HS-5 (cell line): ENCODE results near the gene ANKS1B.
"Not testable (repeated sequence)": the region's sequence is repeated elsewhere in the genome, so short reads cannot be mapped to it uniquely, and the experiment has no call there.

ENCODE experiments used
- DNase-seq: peaks from one replicate; pipeline ENCODE4 v3.0.0-alpha.2; 2012; ENCODE audit warnings: low read depth

The ANKS1B gene

GRCh38 chr12:98868538-98868937, 1116.2 kb downstream of the ANKS1B start:
- DNase-seq, result no peak

- DNase-seq, result no peak
These were observed 1116.7 kb downstream of the ANKS1B start for GRCh38 chr12:98868076-98868475.

DNA sequence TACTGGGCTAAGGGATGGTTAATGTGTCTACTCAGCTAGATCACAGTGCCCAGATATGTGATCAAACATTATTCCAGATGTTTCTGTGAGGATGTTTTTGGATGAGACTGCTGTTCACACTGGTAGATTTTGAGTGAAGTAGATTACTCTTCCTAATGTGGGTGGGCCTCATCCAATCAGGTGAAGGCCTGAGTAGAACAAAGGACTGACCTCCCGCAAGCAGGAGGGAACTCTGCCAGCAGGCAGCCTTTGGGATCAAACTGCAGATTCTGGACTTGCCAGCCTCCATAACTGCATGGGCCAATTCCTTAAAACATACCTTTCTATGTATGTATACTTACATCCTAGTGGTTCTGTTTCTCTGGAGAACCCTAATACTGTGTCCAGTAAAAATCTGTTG, 1120.4 kb downstream of the ANKS1B start:
- DNase-seq, result no peak

GRCh38 chr12:98863167-98863566, 1121.6 kb downstream of the ANKS1B start:
- DNase-seq, result no peak

GRCh38 chr12:98861251-98861650, 1123.5 kb downstream of the ANKS1B start:
- no peak for DNase-seq

DNA sequence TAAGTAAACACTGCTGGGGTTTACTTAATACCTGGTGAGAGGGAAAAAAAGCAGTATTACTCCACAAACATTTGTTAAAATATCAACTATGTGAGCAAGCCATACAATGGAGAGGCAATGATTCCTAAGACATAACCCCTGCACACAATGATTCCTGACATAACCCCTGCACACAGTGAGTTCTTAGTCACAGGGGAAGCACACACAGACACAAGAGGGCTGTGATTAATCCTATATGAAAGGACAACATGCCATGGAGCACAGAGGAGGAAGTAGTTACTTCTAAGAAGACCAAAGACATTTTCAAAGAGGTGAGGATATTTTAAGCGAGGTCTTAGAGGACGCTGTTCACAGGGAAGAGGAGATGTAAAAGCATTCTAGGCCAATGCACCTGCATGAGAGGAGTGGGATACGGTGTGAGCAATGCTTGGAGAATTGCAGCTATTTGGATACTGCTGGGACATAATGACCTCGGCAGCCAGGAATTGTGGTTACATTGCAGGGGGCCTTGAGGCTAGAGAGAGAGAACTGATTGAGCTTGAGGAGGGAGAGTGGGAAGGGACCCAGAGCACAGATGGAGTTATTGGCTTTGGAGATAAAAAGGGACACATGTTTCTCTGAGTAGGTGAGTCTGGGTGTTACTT, 1127.7 kb downstream of the ANKS1B start:
- DNase-seq, result no peak

DNA sequence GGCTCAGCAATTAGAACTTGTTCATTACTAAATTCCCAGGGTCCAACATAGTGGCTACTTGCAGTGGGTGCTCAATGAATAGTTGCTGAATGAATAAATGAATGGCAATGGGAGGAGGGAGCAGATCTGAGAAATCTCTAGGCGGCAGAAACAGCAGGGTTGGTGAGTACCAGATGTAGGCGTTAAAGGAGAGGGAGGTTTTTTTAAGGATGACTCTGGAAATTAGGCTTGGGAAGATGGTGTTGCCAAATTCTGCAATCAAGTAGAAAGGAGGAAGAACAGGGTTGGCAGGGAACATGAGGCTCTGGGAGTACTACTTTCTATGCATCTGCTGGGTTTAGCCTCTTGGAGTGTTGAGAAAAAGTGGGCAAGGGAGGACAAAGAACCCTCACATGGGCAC, 1132.6 kb downstream of the ANKS1B start:
- no peak for DNase-seq

DNA sequence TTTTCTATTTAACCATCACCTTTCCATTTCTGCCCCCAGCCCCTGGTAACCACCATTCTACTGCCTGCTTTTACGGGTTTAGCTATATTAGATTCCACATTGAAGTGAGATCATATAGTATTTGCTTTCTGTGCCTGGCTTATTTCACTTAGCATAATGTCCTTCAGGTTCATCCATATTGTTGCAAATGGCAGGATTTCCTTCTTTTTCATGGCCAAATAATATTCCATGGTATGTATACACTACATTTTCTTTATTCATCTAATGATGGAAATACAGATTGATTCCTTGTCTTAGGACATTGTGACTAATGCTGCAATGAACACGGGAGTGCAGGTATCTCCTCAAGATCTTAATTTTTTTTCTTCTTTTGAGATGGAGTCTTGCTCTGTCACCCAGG, 1137.5 kb downstream of the ANKS1B start:
- DNase-seq, result no peak

- DNase-seq, result no peak
These were observed 1138.8 kb downstream of the ANKS1B start for GRCh38 chr12:98845957-98846356.

DNA sequence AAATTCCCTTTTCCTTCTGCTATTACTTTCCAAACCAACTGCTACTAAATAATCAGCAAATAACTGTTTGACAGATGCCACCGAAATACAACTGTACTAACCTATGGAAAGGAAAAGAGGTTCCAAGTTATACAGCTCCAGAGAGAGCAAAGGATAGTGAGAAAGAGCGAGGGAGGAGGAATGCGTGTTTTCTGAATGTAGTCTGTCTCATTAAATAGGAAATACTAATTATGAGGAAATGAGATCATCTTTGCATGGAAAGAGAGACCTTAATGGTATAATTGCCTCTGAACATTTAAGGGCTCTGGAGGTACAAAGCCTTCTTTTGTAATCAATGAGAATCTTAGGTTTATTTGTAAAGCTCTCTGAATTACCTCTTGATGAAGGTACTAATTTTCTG, 1144.4 kb downstream of the ANKS1B start:
- no peak for DNase-seq

DNA sequence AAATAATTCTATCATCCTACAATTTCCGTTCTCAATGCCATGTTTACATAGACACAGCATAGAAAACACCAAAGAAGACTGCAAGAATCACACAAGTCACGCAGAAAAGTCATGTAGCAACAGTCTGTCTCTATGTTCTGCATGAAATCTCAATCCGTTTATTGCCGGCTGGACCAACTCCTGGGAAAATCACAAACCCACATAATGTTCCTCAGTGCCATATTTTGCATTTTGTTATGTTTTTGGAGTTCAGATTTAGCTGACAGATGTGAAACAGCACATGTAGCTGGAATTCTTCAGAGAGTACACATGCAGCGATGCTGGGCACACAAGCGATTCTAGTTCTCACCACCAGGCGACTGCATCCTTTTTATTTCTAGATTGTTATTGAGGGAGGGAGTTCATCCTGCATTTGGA, 1146.5 kb downstream of the ANKS1B start:
- DNase-seq, result no peak

- not testable (repeated sequence) for DNase-seq
These were observed 1147.5 kb downstream of the ANKS1B start for GRCh38 chr12:98837134-98837752.

- DNase-seq, result no peak
These were observed 1154.1 kb downstream of the ANKS1B start for GRCh38 chr12:98830657-98831056.

DNA sequence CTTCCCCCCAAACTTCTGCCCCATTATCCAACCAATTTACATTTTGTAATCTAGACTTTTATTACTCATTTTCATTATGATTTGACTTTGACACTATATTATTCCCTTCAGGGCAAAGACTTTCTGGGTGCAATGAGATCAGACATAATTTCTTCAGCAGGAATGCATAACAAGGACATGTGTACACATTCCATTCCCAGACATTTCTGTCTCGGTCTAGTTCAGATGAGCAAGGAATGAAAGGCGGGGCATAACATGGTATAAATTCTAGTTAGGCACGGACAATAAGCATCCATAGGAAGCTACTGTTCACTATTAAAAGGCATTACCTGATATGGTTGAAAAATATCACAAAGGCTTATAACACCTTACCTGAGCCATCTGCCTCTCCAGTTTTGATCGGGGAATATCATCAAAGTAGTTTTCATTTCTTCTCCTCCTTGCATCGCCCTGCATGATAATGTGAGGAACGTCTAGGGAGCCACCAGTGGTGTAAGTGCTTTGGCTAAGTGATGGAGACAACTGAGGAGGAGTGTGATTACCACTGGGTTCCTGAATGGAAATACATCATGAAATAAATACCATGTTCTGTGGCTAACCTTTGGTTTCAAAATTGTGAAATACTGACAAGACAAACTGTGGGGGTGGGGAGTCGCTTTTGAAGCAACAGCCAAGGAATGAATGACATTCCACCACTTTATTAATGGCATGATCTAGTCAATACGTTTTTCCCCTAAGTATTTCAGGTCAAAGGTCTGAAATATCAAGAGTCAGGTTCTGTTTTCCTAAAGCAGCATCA, 1155.7 kb downstream of the ANKS1B start:
- DNase-seq, result no peak

DNA sequence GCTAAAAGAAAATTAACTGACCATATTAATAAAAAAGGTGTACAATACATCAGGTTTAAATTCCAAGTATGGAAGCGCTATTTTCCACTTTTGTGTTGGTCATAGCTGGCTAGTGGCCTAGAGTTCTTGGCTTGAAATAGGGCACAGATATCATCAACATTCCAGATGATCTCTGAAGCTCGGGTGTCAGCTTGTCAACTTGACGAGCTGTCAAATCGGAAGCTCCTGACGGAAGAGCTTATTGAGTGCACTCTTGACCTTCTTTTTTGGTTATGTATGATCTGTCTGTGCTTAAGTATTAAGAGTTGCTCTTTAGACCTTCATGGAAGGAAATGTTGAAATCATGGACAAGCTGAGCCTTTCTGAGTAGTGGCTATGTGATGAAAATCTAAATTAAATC, 1161.7 kb downstream of the ANKS1B start:
- DNase-seq, result no peak

DNA sequence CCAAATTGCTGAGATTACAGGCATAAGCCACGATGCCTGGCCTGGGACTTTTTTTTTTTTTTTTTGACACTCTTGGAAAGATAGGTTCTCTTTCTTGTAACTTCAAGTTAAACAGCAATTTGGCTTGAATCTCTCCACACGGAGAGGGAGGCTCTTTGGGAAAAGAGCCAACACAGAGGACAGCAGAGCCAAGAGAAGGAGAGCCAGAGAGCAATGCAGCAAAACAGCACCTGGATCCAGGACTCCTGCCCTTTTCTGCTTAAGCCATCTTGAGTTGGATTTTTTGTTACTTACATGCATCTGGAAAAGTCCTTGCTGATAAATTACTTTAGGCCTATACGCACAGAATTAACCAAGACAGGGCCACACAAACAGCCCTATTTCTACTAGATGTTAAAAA, 1162.9 kb downstream of the ANKS1B start:
- DNase-seq, result no peak

DNA sequence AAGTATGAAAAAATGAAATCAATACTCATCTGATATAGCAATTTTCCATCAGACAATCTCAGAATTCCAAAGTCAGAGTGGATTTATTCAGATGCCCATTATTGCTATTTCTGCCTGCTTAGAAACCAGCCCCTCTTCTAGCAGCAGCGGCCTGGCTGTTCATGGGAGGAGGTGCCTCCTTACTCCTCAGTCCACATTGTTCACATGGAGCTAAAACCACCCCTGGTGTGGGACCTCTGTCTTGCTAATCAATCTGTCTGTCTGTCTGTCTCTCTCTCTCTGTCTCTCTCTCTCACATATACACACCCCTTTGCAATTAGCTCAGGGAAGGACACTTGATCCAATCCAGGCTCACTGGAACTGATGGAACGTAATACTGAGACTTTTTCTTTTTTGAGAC, 1163.5 kb downstream of the ANKS1B start:
- DNase-seq, result no peak

- no peak for DNase-seq
These were observed 1164.8 kb downstream of the ANKS1B start for GRCh38 chr12:98819821-98820404.

GRCh38 chr12:98819071-98819470, 1165.7 kb downstream of the ANKS1B start:
- no peak for DNase-seq

- no peak for DNase-seq
These were observed 1166.5 kb downstream of the ANKS1B start for GRCh38 chr12:98818239-98818638.

- DNase-seq, result no peak
These were observed 1167.0 kb downstream of the ANKS1B start for GRCh38 chr12:98817742-98818141.

DNA sequence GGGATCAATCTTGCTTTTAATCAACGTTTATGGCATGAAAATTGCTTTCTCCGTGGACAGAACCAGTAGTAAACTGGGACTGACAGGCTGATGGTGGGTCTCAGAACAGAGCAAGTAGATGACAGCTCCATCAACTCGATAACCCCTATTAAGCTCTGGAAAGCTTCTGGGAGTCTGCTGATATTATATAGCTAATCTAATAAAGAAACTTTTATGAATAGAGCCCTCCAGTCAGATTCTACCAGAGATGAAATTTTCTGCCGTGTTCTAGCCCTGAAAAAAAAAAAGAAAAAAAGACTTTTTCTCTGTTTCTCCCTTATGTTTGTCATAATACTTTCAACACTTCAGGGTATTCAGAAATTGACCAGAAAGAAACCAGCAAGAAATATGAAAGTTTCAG, 1168.0 kb downstream of the ANKS1B start:
- no peak for DNase-seq

DNA sequence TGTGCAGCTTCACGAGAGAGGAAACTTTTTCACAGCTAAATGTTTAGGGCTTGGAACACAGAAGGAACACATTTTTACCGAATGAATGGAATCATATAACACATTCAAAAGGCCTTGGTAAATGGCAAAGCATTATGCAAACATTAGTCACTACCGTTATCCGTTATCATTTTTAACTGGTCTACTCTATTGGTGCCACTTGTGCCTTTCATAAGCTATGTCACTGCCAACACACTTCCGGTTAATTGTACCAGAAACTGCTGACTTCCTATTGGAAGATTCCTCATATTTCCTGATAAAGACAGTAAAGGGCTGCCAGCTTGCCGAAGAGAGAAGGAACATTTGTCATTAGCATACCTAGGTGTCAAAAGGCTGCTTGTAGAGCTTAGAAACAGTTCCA, 1170.5 kb downstream of the ANKS1B start:
- no peak for DNase-seq
